H54 (cell line): ENCODE measurements around the gene UBN2.

Experiments
- DNase-seq: peaks from one replicate; pipeline ENCODE4 v3.0.0; 2011; ENCODE audit warnings: low spot score, mixed read lengths; ENCODE audit not compliant: insufficient read length
- FAIRE-seq: peaks from 3 replicates; lab custom pipeline; 2011; peaks lifted over from hg19 to GRCh38; lab: Jason Lieb, UNC
- POLR2A ChIP-seq: IDR thresholded peaks from 2 replicates; pipeline ENCODE4 v1.6.1; 2011; ENCODE audit warnings: low read depth, mild to moderate bottlenecking, low read length

UBN2 gene

DNA sequence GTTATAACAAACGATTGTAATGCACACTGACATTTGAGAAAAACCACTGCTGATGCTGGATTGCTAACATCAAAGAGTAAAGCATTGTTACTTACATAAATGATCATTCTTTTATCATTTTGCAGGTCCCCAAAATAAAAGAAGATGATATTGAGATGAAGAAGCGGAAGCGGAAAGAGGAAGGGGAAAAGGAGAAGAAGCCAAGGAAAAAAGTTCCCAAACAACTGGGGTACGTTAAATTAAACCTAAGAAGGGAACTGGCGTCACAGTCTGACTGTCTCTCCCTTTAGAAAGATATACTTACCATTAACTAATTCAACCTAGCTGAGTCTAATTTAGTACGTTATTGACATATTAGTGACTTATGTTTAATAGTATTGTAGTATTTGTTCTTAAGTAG lies 28.1 kb downstream of the UBN2 start:
- DNase-seq, result no peak
- no peak for FAIRE-seq
- no peak for TF ChIP-seq POLR2A

DNA sequence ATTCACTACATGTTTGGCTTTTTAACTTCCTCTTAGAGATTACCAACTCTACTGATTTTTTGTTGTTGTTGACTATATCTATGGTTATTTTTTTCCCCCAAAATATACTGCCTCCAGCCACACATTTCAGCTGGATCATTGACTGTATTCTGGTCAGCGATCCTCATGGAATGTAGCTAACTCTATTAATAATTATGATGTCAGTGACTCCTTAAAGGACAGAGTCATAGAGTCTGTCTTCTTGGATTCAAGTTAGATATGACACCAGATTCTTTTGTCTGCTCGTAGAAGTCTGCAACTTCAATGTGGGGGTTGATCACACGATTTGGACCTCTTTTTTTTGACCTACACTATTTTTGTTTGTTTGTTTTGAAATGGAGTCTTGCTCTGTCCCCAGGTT lies 33.2 kb downstream of the UBN2 start:
- no peak for TF ChIP-seq POLR2A
- DNase-seq (no peak), FAIRE-seq (no peak)

DNA sequence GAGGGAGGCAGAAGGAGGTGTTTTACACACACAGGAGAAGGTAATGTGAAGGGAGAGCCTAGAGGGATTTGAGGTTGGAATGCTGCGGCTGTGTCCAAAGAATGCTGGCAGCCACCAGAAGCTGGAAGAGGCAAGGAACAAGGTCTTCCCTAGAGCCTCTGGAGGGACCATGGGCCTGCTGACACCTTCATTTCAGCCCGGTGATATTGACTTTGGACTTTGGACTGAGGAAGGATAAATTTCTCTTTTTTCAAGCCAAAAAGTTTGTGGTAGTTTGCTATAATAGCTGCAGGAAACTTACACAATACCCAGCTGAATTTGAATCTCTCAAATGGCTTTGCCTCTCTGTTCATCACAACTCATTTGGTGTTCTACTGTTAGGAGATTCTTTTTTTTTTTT lies 34.6 kb downstream of the UBN2 start:
- FAIRE-seq, result no peak
- DNase-seq, result no peak
- TF ChIP-seq POLR2A, result no peak

DNA sequence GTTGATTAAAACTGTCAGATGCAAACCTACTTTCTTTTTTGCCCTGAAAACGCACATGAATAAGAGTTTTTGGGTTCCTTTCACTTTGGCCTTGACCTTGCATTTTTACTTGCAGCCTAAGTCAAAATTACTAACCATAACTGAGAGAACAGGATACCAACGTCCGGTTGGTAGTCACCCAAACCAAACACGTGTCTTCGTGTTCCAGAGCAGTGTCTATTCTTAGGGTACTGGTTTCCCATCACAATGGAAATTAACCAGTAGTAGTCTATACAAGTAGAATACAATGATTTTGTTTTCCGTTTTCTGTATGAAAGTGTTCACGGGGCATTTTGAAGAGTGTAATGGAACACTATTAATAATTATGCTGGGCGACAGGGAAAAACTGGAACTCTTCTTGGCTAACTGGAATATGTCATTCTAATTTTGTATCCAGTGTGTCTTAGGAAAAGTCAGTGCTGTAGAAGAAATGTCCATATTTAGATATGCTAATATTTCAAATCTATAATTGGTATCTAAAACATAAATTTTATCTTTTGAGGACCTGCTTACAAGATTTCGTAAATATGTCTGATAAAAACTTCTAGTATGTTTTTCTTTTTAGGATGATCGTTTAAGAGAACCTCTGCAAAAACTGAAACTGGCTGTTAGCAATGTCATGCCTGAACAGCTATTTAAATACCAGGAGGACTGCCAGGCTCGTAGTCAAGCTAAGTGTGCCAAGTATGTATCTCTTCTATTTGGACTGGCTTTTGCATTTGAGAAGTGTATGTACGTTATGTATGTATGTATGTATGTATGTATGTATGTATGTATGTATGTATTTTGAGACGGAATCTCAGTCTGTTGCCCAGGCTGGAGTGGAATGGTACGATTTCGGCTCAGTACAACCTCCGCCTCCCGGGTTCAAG lies 40.9 kb downstream of the UBN2 start:
- DNase-seq (no peak), FAIRE-seq (no peak)
- TF ChIP-seq POLR2A, result no peak

DNA sequence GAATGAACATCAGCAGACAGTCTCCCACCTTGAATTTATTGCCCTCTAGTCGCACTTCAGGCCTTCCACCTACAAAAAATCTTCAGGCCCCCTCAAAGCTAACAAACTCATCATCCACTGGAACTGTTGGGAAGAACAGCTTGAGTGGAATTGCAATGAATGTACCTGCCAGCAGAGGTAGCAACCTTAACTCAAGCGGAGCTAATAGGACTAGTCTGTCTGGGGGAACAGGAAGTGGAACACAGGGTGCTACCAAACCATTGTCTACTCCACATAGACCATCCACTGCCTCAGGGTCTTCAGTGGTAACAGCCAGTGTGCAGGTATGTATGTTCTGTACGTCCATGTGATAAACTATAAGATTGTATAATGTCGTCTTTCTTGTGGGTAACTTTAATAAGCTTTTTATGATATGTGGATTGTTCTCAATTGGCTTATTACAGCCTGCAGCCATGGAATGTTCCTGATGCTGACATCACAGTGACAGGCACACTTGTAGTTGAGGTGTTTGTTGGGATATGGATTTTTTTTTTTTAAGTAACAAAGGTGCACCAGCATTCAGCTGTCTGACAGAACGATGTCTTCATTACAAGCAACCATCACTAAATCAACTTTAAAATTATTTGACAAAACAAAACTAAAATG lies 53.3 kb downstream of the UBN2 start:
- DNase-seq, result no peak
- no peak for TF ChIP-seq POLR2A
- no peak for FAIRE-seq

DNA sequence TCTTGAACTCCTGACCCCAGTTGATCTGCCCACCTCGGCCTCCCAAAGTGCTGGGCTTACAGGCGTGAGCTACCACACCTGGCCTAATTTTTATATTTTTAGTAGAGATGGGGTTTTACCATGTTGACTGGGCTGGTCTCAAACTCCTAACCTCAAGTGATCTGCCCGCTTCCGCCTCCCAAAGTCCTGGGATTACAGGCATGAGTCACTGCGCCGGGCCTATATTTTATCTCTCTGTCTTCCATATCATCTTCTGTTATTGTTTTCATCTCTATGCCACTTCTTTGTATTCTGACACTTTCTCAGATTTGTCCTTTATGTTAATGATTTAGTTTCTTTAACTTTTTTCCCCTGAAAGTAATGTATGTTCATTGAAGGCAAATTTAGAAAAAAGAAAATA lies 55.1 kb downstream of the UBN2 start:
- DNase-seq (no peak), FAIRE-seq (no peak)
- TF ChIP-seq POLR2A, result no peak

DNA sequence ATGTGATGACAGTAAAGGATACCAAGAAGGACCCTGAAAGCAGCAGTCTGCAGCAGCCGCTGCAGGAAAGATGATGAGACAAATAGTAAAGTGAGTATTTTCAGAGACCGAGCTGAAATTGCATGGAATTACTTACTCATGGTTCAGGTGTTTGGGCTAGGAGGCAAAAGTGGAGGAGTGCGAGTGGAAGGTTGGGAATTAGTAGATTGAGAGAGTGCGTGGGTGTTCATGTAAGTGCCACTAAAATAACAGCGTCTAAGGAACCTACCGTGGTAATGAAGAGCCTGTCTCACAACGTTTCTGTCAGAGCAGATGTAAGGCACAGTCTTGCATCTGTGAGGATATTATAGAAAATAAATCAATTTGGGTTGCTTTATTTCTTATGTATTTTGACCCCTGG lies 61.8 kb downstream of the UBN2 start:
- no peak for TF ChIP-seq POLR2A
- FAIRE-seq (no peak), DNase-seq (no peak)

DNA sequence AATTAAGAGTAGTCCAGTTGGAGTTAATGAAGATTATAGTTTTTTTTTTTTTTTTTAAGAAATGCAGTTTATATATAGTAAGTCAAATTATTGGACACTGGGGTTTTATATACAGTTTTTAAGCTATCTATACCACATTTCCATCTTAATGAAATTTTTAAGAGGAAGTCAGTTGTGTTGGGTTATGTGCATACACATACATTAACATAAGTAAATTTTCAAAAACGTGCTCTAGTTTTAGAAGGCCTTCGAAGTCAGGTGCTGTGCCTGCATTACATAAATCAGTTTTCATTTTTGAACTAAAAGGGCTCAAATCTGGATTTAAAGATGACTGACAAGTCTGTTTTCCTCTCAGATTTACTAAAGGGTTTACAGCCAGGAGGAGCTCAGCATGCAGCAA lies 62.5 kb downstream of the UBN2 start:
- TF ChIP-seq POLR2A, result no peak
- no peak for FAIRE-seq
- DNase-seq, result no peak

DNA sequence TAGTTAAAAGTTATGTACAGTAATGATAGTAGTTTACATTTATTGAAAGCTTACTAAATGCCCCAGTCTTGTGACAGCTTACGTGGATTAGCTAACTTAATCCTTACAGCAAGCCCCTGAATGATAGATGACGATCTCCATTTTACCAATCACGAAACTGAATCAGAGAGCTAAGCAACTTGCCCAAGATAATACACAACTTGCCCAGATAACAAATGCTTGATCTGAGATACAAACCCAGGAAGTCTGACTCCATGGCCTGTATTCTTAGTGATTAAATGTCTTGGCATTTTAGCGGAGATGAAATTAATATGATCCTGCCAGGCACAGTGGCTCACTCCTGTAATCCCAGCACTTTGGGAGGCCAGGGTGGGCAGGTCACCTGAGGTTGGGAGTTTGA lies 63.2 kb downstream of the UBN2 start:
- FAIRE-seq (no peak), DNase-seq (no peak)
- TF ChIP-seq POLR2A, result no peak

DNA sequence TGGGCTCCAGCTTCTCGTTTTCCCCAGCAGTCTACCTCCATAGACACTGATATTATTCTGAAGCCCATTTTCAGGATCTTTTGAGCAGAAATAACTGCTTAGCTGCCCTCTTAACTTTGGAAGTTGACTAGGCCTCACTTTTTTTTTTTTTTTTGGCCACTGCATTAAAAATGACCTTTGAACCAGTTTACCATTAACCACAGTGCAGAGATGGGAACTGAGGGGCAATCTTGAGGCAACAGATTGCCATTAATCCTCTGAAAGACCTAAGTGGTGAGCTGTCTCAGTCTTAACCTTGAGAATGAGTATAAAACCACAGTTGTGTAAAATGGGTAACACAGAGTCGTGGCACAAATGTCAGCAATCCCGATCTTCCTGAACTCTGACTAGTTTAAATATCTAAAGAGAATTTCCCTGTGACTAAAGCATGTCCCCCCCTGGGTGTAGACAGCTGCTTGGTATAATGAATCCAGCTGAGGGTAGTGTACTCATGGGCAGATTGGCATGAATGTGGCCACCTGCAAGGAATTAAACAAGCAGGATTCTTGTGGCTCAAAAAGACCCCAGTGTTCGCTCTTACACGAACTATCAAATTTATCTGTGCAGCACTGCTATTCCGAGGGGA lies 64.0 kb downstream of the UBN2 start:
- no peak for FAIRE-seq
- DNase-seq, result no peak
- no peak for TF ChIP-seq POLR2A

DNA sequence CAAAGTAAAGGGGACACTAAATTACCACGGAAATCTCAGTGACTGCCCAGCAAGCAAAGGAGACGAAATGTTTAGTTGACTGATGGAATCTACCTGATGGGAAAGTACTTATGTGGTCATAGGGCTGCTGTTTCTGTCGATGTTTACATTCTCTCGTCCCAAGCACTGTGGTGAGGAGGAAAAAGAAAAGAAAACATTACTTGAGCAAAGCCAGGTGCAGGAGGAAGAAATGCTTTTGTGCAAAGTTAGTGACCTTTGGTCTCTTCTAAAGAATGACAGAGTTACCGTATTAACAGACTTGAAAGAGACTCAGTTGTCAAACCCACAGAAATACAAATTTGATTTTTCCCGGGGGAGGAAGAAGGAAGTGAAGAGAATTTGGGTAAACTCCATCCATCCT lies 66.8 kb downstream of the UBN2 start:
- FAIRE-seq (no peak), DNase-seq (no peak)
- TF ChIP-seq POLR2A, result no peak

DNA sequence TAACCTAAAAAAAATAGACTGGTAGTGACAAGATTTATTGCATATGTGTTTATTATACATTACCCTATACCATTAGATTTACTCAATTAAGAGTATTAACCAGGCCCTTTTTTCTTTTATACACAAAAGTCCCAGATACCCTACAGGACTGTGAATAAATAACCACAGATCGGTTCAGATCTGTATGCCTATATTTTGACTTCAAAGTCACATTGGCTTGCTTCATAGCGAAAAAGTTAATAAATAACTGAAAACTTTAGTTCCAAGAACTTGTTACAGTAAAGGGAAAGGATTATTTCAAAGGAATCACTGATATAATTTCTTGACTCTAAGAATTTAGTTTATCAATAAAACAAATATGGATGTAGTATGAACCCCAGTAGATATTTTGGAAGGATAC lies 68.3 kb downstream of the UBN2 start:
- no peak for TF ChIP-seq POLR2A
- DNase-seq (no peak), FAIRE-seq (no peak)

DNA sequence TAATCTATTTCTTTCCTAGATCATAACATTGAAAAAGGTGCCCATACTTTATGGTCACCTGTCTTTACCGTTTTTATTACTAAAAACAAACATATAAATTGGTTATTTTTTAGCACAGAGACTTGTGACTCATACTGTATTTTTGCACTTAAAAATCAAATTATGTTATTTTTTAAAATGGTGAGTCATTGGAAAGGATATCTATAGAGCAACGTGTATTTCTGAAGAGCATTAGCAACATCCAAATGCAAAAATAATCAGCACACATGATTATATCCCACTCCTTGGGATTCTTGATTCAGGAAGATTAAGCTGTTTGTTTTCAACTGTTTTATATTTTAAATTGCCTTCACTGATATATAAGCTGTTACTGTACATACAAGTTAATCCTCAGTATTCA lies 69.4 kb downstream of the UBN2 start:
- FAIRE-seq (no peak), DNase-seq (no peak)
- no peak for TF ChIP-seq POLR2A

DNA sequence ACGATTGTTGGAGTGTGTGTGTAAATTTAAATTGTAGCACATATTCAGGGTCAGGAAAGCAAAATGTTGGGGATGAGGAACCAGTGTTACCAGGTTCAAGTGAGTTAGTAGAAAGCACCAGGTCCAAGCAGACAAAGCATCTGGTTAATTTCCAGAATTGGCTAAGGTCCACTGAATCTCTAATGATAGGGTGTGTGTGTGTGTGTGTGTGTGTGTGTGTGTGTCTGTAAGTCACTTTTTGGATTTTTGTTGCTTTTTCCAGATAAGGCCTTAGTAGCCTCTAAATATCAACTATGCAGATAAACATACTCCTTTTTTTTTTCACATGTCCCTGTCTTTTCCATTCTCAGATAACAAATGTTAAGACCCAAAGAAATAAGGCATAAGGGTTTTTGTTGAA lies 73.5 kb downstream of the UBN2 start:
- DNase-seq, result no peak
- no peak for TF ChIP-seq POLR2A
- no peak for FAIRE-seq
